PC-9 (cell line): ENCODE data around the gene ZFP91. TPM values are rescaled to one million over a fixed set of nuclear protein-coding genes. Genes with fewer than 3 reads are reported as not detected.

Experiments
- BruUV-seq: library from RNA; stranded (reverse); fragments of 400-500 nt; replicated peaks from 2 replicates; lab custom pipeline; 2021; lab: Mats Ljungman, UMichigan
- CTCF ChIA-PET: fragments of 300-600 bp; sonication (Branson Sonifier 250); formaldehyde crosslinking; loops from one replicate; lab custom pipeline; 2022; ENCODE audit warnings: antibody characterized with exemption; lab: Charles Lee
- POLR2A ChIA-PET: fragments of 300-600 bp; sonication (Branson Sonifier 250); formaldehyde crosslinking; loops from one replicate; lab custom pipeline; 2022; ENCODE audit warnings: antibody characterized with exemption; ENCODE audit not compliant: unreplicated experiment; lab: Charles Lee
- DNase-seq, 2 experiments: peaks; one replicate each; pipeline versions ENCODE4 v3.0.0 to v3.0.0-alpha.2; 2015 to 2022; ENCODE audit warnings: mixed read lengths in 1 of 2
- H2AFZ ChIP-seq: fragments of 200-600 bp; sonication (generic); 2 replicates; pipeline ENCODE4 v1.8.1; 2017; ENCODE audit warnings: antibody characterized with exemption
- H3F3A ChIP-seq: fragments of 200-600 bp; sonication (generic); 2 replicates; pipeline ENCODE4 v1.8.1; 2017; ENCODE audit warnings: antibody characterized with exemption, mild to moderate bottlenecking, low read depth; ENCODE audit not compliant: insufficient read depth
- H3K27ac ChIP-seq: fragments of 200-600 bp; sonication (generic); 2 replicates; pipeline ENCODE4 v1.6.1; 2016; ENCODE audit warnings: mixed run types
- H3K27me3 ChIP-seq: fragments of 200-600 bp; sonication (generic); 2 replicates; pipeline ENCODE4 v1.6.1; 2016; ENCODE audit warnings: low read depth, mixed run types; ENCODE audit not compliant: insufficient read depth
- H3K36me3 ChIP-seq: fragments of 200-600 bp; sonication (generic); 2 replicates; pipeline ENCODE4 v1.6.1; 2016; ENCODE audit warnings: low read depth, mixed run types
- H3K4me1 ChIP-seq: fragments of 200-600 bp; sonication (generic); replicated peaks from 2 replicates; pipeline ENCODE4 v1.6.1; 2016; ENCODE audit warnings: mixed run types; ENCODE audit not compliant: insufficient read depth
- H3K4me2 ChIP-seq: fragments of 200-600 bp; sonication (generic); 2 replicates; pipeline ENCODE4 v1.6.1; 2017; ENCODE audit warnings: mixed run types
- H3K4me3 ChIP-seq: fragments of 200-600 bp; sonication (generic); 2 replicates; pipeline ENCODE4 v1.6.1; 2016; ENCODE audit warnings: mixed run types
- H3K79me2 ChIP-seq: fragments of 200-600 bp; sonication (generic); 2 replicates; pipeline ENCODE4 v1.6.1; 2017; ENCODE audit warnings: low read depth, mixed run types
- H3K9me2 ChIP-seq: fragments of 200-600 bp; sonication (generic); 2 replicates; pipeline ENCODE4 v1.8.1; 2017; ENCODE audit warnings: mild to moderate bottlenecking; ENCODE audit not compliant: insufficient read depth
- H3K9me3 ChIP-seq: fragments of 200-600 bp; sonication (generic); 2 replicates; pipeline ENCODE4 v1.8.1; 2016; ENCODE audit warnings: low read depth; ENCODE audit not compliant: insufficient read depth
- H4K20me1 ChIP-seq: fragments of 200-600 bp; sonication (generic); 2 replicates; pipeline ENCODE4 v1.8.1; 2017; ENCODE audit not compliant: insufficient read depth
- EZH2 ChIP-seq: fragments of 200-600 bp; sonication (generic); IDR thresholded peaks from 2 replicates; pipeline ENCODE4 v1.8.0; 2017; ENCODE audit warnings: antibody characterized with exemption, low read depth
- intact Hi-C: fragments of 100-400 bp; cut with micrococcal nuclease; formaldehyde crosslinking; loops from one replicate; pipeline ENCODE4 v1.10.0; 2022; ENCODE audit not compliant: unreplicated experiment
- total RNA-seq: library from RNA; stranded (reverse); gene quantifications from 2 replicates; pipeline ENCODE4 v1.2.3, GENCODE V29; 2021
- TF ChIP-seq, protein P1 (sequence below): fragments of 200-600 bp; sonication (generic); conservative IDR thresholded peaks from 2 replicates; pipeline ENCODE4 v1.6.1; 2017; ENCODE audit warnings: mixed run types, antibody characterized with exemption, mild to moderate bottlenecking, moderate library complexity

ZFP91 gene
- total RNA-seq, 1 experiment from 2014 or later: 67.5 TPM

DNA sequence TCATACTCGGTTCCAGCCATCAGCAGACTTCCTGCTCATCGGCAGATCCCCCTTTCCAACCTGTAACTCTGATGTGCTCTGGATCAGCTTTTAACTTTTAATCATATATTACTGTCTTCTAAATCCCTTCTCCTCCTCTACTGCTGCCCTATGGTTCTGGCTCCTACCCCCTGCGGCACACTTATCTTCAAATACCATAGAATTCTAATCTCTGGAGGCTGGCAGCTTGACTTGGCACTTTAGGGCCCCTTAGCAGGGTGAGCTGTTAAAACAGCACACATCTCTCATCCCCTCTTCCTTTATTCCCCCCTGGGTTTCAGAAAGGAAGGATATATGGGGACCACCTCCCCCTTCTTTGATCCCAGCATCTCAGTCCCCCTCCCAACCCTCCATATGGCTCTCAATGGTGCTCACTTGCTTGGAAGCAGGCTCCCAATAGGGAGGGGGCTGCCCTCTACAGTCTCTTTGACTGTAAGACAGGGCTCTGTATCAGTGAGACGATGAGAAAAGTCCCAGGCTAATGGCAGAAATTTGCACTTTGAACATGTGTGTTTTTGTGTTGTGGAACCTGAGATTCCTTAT, 39.2 kb downstream of the ZFP91 start:
- H3K27me3 ChIP-seq: no peaks in the 10 kb centered on the region
- no peaks in the 10 kb centered on the region for H3K9me2 ChIP-seq
- DNase-seq: no peak
- CTCF ChIA-PET: interaction anchor here (0.7 kb wide), 1 partner anchor 55 kb away, joined by 4 read pairs; no protein-coding TSS in a partner anchor
- H4K20me1 ChIP-seq: peaks cover 11% of the 10 kb centered on the region; the same call in 1 of the 2 replicates
- H3K9me3 ChIP-seq: no peaks in the 10 kb centered on the region
- H3K36me3 ChIP-seq: peaks cover 62% of the 10 kb centered on the region
- H3K4me1 ChIP-seq: no peaks in the 10 kb centered on the region
- no peak overlapping the region for H3K4me3 ChIP-seq
- H3K4me2 ChIP-seq: no peak overlapping the region
- intact Hi-C loops: no loop called here
- H3K27ac ChIP-seq: no peak overlapping the region
- TF ChIP-seq, protein P1, sequence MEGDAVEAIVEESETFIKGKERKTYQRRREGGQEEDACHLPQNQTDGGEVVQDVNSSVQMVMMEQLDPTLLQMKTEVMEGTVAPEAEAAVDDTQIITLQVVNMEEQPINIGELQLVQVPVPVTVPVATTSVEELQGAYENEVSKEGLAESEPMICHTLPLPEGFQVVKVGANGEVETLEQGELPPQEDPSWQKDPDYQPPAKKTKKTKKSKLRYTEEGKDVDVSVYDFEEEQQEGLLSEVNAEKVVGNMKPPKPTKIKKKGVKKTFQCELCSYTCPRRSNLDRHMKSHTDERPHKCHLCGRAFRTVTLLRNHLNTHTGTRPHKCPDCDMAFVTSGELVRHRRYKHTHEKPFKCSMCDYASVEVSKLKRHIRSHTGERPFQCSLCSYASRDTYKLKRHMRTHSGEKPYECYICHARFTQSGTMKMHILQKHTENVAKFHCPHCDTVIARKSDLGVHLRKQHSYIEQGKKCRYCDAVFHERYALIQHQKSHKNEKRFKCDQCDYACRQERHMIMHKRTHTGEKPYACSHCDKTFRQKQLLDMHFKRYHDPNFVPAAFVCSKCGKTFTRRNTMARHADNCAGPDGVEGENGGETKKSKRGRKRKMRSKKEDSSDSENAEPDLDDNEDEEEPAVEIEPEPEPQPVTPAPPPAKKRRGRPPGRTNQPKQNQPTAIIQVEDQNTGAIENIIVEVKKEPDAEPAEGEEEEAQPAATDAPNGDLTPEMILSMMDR: no peak
- no peak for TF ChIP-seq EZH2
- H3F3A ChIP-seq: peaks cover 7% of the 10 kb centered on the region
- H3K79me2 ChIP-seq: no peaks in the 10 kb centered on the region
- no peak overlapping the region for H2AFZ ChIP-seq
- POLR2A ChIA-PET: no interaction called here
- BruUV-seq: no TSS peak

DNA sequence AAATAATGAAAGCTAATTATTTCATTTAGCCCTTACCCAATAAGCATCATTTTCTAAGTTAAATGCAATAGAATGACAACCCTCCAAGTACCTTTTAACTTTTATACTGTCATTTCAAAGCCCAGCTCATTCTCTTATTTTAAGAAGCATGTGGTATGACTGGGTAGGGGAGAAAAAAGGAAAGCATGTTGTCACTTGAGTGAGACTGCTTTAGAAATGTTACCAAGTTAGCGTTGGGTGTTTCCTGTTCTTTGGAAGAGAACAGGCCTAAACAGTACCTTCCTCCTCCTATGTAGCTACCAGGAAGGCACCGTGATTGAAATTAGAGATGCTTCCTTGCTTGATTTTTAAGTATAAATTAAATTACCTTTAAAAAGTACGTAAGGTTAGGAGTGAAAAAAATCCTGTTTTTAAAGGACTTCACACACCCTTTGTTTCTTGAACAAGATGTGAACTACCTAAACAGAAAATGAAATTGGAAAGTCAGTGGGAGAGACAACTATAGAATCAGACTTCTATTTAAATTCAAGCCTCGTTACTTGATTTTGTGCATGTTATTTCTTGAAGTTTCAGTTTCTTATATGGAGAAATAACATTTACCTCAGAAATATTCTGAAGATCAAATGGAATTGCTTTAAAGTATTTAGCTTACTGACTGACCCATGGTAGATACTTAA, 42.9 kb downstream of the ZFP91 start:
- H3F3A ChIP-seq: no peaks in the 10 kb centered on the region
- H3K9me2 ChIP-seq: no peaks in the 10 kb centered on the region
- POLR2A ChIA-PET: interaction anchor here (0.5 kb wide), 1 partner anchor 768 kb away, joined by 3 read pairs; no protein-coding TSS in a partner anchor
- H3K36me3 ChIP-seq: peaks cover 65% of the 10 kb centered on the region
- no peak overlapping the region for H2AFZ ChIP-seq
- no peaks in the 10 kb centered on the region for H3K9me3 ChIP-seq
- DNase-seq: no peak
- H3K4me2 ChIP-seq: no peak overlapping the region
- H3K79me2 ChIP-seq: no peaks in the 10 kb centered on the region
- H3K27ac ChIP-seq: no peak overlapping the region
- H3K4me3 ChIP-seq: no peak overlapping the region
- TF ChIP-seq, protein P1: no peak
- no peak for TF ChIP-seq EZH2
- intact Hi-C loops: no loop called here
- H4K20me1 ChIP-seq: peaks cover 5% of the 10 kb centered on the region; the same call in 1 of the 2 replicates
- H3K27me3 ChIP-seq: no peaks in the 10 kb centered on the region
- CTCF ChIA-PET: no interaction called here
- BruUV-seq: no TSS peak
- no peaks in the 10 kb centered on the region for H3K4me1 ChIP-seq

DNA sequence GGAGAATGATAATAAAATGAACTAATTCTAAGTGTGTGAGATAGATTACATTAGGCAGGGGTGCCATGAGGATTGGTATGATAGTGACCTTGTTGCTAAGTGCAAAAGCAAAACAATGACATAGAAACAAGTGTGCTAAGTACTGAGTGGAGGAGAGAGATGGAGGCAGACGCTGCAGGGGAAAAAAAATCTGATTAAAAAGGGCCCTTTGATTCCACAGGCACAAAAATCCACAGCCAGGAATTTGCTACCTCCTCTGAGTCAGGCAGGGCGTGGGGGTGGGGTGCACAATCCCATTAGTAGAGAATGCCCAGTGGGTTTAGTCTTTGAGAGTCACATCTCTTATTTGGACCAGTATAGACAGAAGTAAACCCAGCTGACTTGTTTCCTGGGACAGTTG, 43.5 kb downstream of the ZFP91 start, which contains the start of gene CNTF:
Gene CNTF (plus strand): TSS at position 322 of the 400 bp plus-strand sequence. CDS start 88 bp downstream, outside the sequence.
- no peaks in the 10 kb centered on the region for H3K27me3 ChIP-seq
- CTCF ChIA-PET: no interaction called here
- peaks cover 59% of the 10 kb centered on the region for H3K36me3 ChIP-seq
- no peaks in the 10 kb centered on the region for H3K9me3 ChIP-seq
- H3K4me2 ChIP-seq: no peak within 1 kb of the TSS
- H4K20me1 ChIP-seq: peaks cover 5% of the 10 kb centered on the region; the same call in 1 of the 2 replicates
- intact Hi-C loops: no loop called here
- H2AFZ ChIP-seq: no peak within 1 kb of the TSS
- H3K4me1 ChIP-seq: peaks cover 6% of the 10 kb centered on the region
- POLR2A ChIA-PET: interaction anchor here (0.5 kb wide), 1 partner anchor 767 kb away, joined by 3 read pairs; no protein-coding TSS in a partner anchor
- H3F3A ChIP-seq: no peaks in the 10 kb centered on the region
- DNase-seq: no peak
- no peak within 1 kb of the TSS for H3K27ac ChIP-seq
- H3K79me2 ChIP-seq: no peaks in the 10 kb centered on the region
- TF ChIP-seq, protein P1: no peak
- no peak for TF ChIP-seq EZH2
- no TSS peak for BruUV-seq
- no peaks in the 10 kb centered on the region for H3K9me2 ChIP-seq
- no peak within 1 kb of the TSS for H3K4me3 ChIP-seq
